Kidney epithelial cell (primary cell): ENCODE measurements around the gene DAAM2. TPM values are rescaled to one million over a fixed set of nuclear protein-coding genes. Genes with fewer than 3 reads are reported as not detected.

ENCODE experiments used
- DNase-seq: peaks from one replicate; pipeline ENCODE4 v3.0.0-alpha.2; 2010; ENCODE audit warnings: low read depth
- H3K27me3 ChIP-seq: 2 replicates; pipeline ENCODE4 v1.6.0; 2011; ENCODE audit warnings: low read length; ENCODE audit not compliant: control insufficient read depth, insufficient read depth
- H3K36me3 ChIP-seq: 2 replicates; pipeline ENCODE4 v1.5.1; 2011; ENCODE audit warnings: low read length; ENCODE audit not compliant: control insufficient read depth, insufficient read depth
- H3K4me3 ChIP-seq: 2 replicates; pipeline ENCODE4 v1.5.1; 2011; ENCODE audit warnings: low read depth, mild to moderate bottlenecking, control low read depth, low read length
- total RNA-seq: library from RNA; depleted of rRNA; stranded (reverse); fragments of >200 nt; gene quantifications from 2 replicates; pipeline ENCODE4 v1.2.3, GENCODE V29; 2015
- TF ChIP-seq, protein P1 (sequence below): IDR thresholded peaks from 2 replicates; pipeline ENCODE4 v1.5.1; 2011; ENCODE audit warnings: mild to moderate bottlenecking, moderate library complexity, low read length, control low read depth, inconsistent platforms; ENCODE audit not compliant: insufficient read depth, poor library complexity, severe bottlenecking

Gene DAAM2
- total RNA-seq, 1 donor from 2014 or later = 1.3 TPM

DNA sequence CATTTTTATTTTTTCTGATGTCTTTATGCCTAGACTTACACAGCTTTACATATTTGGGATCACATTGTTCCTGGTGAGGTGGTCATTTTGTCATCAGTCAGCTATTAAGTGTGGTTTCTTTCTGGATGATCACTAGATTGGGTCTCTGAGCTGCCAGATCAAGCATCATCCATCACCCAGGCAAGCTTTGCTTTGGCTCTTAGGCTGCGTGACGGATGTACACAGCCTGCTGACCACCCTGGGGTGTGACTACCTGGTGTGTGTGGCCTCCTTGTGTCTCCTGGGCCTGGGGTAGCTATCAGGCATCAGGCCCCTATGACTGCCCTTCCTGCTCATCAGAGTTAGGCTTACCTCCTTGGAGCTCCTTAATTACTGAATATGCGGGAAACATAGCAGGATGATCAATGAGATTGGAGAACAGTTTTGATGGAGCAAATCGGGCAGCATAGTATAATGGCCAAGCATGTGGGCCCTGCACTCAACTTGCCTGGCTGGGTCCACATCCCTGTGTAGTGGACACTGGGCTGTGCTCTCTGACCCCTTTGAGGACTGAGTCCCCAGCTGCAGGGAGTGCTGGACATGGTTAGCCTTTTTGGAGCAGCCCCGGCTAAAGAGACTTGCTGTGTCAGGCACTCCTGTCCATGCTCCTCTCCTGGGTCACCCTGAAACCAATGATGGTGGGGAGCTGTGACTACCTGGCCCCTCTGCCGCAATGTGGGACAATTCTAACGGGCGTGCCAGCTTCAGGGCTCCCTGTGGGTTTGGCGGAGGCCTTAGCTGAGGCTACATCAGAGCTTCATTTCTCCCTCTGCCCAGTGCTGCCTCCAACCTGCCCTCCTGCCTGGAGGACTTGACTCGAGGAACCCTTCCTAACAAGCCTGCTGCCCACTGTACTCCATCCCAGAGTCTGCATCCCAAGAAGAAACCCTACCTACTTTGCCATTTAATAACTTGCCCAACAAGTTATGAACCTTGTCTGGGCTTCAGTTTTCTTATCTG, 8.2 kb downstream of the DAAM2 start:
- no peak for DNase-seq
- Histone ChIP-seq H3K36me3 (no peaks in the 10 kb centered on the region), H3K4me3 (no peak overlapping the region)

DNA sequence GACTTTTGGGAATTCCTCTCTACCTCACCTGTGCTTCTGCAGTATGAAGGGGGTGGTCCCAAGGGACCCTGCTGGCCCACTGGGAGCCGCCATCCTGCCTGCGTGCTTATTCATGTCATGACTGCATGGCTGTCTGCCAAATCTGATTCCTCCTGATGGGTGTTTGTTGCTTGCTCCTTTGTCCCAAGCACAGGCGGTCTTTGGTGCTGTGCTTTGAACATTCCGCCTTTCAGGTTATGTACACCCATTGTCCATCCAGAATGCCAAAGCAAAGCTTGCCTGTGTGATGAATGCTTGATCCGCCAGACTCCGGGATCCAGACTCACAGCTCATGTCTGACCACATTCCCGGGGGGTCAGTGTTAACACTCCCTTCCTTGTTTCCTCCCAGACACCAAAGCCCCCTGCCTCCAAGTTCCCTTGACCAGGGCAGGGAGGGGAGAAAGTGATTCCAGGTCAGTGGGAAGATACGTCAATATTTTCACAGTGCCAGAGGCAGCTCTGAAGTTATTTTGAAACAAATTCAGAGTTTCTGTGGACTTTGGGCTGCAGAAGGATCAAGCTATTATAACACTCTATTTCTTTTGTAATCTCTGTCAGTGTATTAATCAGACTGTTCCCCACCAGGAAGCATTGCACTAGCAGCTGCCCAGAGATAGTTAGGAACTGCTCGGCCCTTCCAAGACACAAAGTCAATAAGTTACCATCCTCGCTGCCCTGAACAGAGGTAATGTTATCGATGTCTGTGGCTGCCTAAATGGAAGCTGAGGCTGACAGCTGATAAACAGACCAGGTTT, 9.5 kb downstream of the DAAM2 start:
- TF ChIP-seq, protein P1, sequence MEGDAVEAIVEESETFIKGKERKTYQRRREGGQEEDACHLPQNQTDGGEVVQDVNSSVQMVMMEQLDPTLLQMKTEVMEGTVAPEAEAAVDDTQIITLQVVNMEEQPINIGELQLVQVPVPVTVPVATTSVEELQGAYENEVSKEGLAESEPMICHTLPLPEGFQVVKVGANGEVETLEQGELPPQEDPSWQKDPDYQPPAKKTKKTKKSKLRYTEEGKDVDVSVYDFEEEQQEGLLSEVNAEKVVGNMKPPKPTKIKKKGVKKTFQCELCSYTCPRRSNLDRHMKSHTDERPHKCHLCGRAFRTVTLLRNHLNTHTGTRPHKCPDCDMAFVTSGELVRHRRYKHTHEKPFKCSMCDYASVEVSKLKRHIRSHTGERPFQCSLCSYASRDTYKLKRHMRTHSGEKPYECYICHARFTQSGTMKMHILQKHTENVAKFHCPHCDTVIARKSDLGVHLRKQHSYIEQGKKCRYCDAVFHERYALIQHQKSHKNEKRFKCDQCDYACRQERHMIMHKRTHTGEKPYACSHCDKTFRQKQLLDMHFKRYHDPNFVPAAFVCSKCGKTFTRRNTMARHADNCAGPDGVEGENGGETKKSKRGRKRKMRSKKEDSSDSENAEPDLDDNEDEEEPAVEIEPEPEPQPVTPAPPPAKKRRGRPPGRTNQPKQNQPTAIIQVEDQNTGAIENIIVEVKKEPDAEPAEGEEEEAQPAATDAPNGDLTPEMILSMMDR = no peak
- DNase-seq = no peak
- Histone ChIP-seq H3K4me3 (no peak overlapping the region), H3K27me3 (no peaks in the 10 kb centered on the region), H3K36me3 (no peaks in the 10 kb centered on the region)

More for the DNA sequence above, 8.2 kb downstream of the DAAM2 start:
- no peaks in the 10 kb centered on the region for H3K27me3 ChIP-seq
- TF ChIP-seq, protein P1 = no peak

DNA sequence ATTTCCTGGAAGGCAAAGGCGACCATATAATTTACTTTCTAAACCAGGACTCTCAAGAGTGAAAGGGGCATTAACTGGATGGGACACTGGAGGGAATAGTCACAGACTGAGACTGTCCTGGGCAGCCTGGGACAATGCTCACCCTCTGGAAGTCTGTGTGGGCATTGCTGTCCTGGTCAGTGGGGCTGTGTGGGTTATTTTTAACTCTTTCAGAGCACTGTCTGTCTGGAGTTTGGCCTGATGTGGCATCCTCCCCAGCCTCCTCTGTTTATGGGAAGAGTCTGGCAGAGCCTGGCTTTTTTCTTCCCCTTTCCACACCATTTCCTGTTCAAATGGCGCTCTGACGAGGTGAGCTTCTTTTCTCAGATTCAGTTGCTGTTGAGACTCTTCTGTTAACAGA, 11.7 kb downstream of the DAAM2 start:
- Histone ChIP-seq H3K4me3 (no peak overlapping the region), H3K27me3 (no peaks in the 10 kb centered on the region), H3K36me3 (no peaks in the 10 kb centered on the region)
- no peak for DNase-seq
- TF ChIP-seq, protein P1 = no peak

DNA sequence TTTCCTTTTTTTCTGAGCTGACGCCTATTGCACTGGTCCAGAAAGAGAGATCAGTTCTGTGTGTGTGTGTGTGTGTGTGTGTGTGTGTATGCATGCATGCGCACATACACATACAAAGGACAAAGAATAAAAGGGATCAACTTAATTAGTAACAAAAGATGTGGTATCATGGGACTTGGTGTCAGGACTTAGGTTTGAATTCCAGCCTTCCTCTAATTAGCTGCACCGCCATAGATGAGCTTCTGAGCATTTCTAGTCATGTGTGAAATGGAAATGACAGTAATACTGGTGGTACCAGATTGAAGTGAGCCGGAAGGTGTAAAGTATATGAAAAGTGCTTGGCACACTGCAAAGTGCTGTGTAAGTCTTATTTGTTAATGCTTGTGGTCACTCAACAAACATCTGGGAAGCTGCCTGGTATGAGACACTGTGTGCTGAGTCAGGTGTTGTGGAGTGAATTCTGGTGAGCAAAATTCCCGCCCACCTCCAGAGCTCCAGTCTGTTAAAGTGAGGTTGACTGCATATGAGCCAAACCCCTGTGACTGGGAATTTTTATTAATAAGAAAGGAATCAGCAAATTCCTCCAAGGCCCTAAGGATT, 12.4 kb downstream of the DAAM2 start:
- DNase-seq = peak; percentile 44
- no peaks in the 10 kb centered on the region for H3K36me3 ChIP-seq
- H3K27me3 ChIP-seq = no peaks in the 10 kb centered on the region
- TF ChIP-seq, protein P1 = no peak
- H3K4me3 ChIP-seq = no peak overlapping the region

DNA sequence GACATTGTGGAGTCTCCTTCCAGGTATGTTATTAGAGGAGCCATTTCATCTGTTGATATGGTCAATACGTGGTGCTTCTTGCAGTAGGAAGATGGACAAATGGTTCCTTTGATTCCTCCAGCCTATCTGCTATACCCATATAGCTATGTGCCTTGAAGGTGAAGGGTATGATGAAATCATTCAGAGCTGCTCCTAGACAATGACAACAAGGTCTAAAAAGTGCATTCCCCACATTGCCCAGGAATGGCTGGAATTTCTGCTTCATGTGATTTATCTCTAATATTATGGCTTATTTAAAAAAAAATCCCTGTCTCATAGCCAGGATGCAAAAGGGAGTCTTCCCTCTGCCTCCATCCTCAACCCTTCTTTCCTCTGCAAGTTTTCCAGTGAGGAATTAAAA, 14.1 kb downstream of the DAAM2 start:
- no peak for DNase-seq
- TF ChIP-seq, protein P1 = no peak
- Histone ChIP-seq H3K4me3 (no peak overlapping the region), H3K27me3 (no peaks in the 10 kb centered on the region), H3K36me3 (no peaks in the 10 kb centered on the region)
